Endothelial cell of umbilical vein (primary cell): ENCODE results near the gene LAMTOR5. TPM values are rescaled to one million over a fixed set of nuclear protein-coding genes. Genes with fewer than 3 reads are reported as not detected.

Experiments used
- BruUV-seq: library from RNA; stranded (reverse); fragments of 400-500 nt; replicated peaks from 2 replicates; lab custom pipeline; 2021; lab: Mats Ljungman, UMichigan
- CTCF ChIA-PET: fragments of 300-600, 350-600 bp; sonication (Branson Sonifier 250); formaldehyde crosslinking; loops from one replicate; lab custom pipeline; 2021; ENCODE audit warnings: antibody characterized with exemption, inconsistent platforms; lab: Charles Lee
- POLR2A ChIA-PET: fragments of 300-600, 350-600 bp; sonication (Branson Sonifier 250); formaldehyde crosslinking; loops from one replicate; lab custom pipeline; 2021; ENCODE audit warnings: antibody characterized with exemption, inconsistent platforms; lab: Charles Lee
- DNase-seq: peaks from one replicate; pipeline ENCODE4 v3.0.0-alpha.2; 2011; ENCODE audit warnings: low read depth, low spot score
- FAIRE-seq: peaks from 2 replicates; lab custom pipeline; 2011; peaks lifted over from hg19 to GRCh38; lab: Jason Lieb, UNC
- H2AFZ ChIP-seq: 2 replicates; pipeline ENCODE4 v1.6.0; 2012; ENCODE audit warnings: low read depth, low read length, control low read depth, inconsistent platforms
- H3K27ac ChIP-seq: 2 replicates; pipeline ENCODE4 v1.5.1; 2011; ENCODE audit warnings: low read depth, mild to moderate bottlenecking, control low read depth, low read length, moderate library complexity; ENCODE audit not compliant: insufficient read depth
- H3K27me3 ChIP-seq, 2 experiments: 2 replicates each; pipeline versions ENCODE4 v1.6.0 to v1.6.1; 2011; ENCODE audit warnings: low read length in 2 of 2, mixed read lengths in 1 of 2; ENCODE audit not compliant: control insufficient read depth in 2 of 2, insufficient read depth in 2 of 2
- H3K36me3 ChIP-seq, 2 experiments: 2 replicates in 1 of 2; 3 replicates in 1 of 2; pipeline ENCODE4 v1.5.1; 2011; ENCODE audit warnings: low read length in 2 of 2, mild to moderate bottlenecking in 1 of 2, moderate library complexity in 1 of 2; ENCODE audit not compliant: control insufficient read depth in 2 of 2, insufficient read depth in 2 of 2; ENCODE audit errors: extremely low read depth in 1 of 2
- H3K4me1 ChIP-seq: 3 replicates; pipeline ENCODE4 v1.5.1; 2011; ENCODE audit warnings: mild to moderate bottlenecking, low read length; ENCODE audit not compliant: control insufficient read depth, insufficient read depth; ENCODE audit errors: extremely low read depth
- H3K4me2 ChIP-seq: 2 replicates; pipeline ENCODE4 v1.6.1; 2011; ENCODE audit warnings: low read length, control low read depth, mixed read lengths; ENCODE audit not compliant: insufficient read depth
- H3K4me3 ChIP-seq, 3 experiments: fragments of 200-600 bp in 1 of 3; sonication (generic), shearing (Covaris generic) in 1 of 3; replicated peaks in 1 of 3; 2 replicates each; pipeline ENCODE4 v1.5.1; 2011 to 2016; ENCODE audit warnings: control low read depth in 3 of 3, low read length in 3 of 3, mild to moderate bottlenecking in 2 of 3, inconsistent platforms in 1 of 3, low read depth in 1 of 3, moderate library complexity in 1 of 3; ENCODE audit not compliant: insufficient read depth in 1 of 3
- H3K79me2 ChIP-seq: 2 replicates; pipeline ENCODE4 v1.6.0; 2012; ENCODE audit warnings: low read length, inconsistent platforms; ENCODE audit not compliant: control insufficient read depth, insufficient read depth
- H3K9ac ChIP-seq: replicated peaks from 2 replicates; pipeline ENCODE3; 2011; ENCODE audit warnings: low read length, control low read depth; ENCODE audit not compliant: insufficient read depth; ENCODE audit errors: extremely low read depth
- H3K9me1 ChIP-seq: replicated peaks from 3 replicates; pipeline ENCODE4 v1.6.0; 2011; ENCODE audit warnings: mild to moderate bottlenecking, low read length; ENCODE audit not compliant: control insufficient read depth, insufficient read depth; ENCODE audit errors: extremely low read depth
- H3K9me3 ChIP-seq: replicated peaks from 2 replicates; pipeline ENCODE4 v1.5.1; 2012; ENCODE audit warnings: low read length, inconsistent platforms; ENCODE audit not compliant: control insufficient read depth, insufficient read depth
- H4K20me1 ChIP-seq: replicated peaks from 2 replicates; pipeline ENCODE3; 2011; ENCODE audit warnings: mild to moderate bottlenecking, low read length; ENCODE audit not compliant: control insufficient read depth, insufficient read depth; ENCODE audit errors: extremely low read depth
- EZH2 ChIP-seq: IDR thresholded peaks from 2 replicates; pipeline ENCODE4 v1.6.1; 2012; ENCODE audit warnings: borderline replicate concordance, low read depth, mild to moderate bottlenecking, moderate library complexity, low read length, inconsistent platforms; ENCODE audit not compliant: severe bottlenecking
- FOS ChIP-seq: IDR thresholded peaks from 2 replicates; pipeline ENCODE4 v1.6.1; 2011; ENCODE audit warnings: mild to moderate bottlenecking, low read length, moderate library complexity, borderline replicate concordance; ENCODE audit not compliant: insufficient read depth
- GATA2 ChIP-seq: IDR thresholded peaks from 2 replicates; pipeline ENCODE4 v1.7.0; 2011; ENCODE audit warnings: low read depth, mild to moderate bottlenecking, moderate library complexity, mixed read lengths, low read length; ENCODE audit not compliant: insufficient read length, insufficient read depth
- JUN ChIP-seq: IDR thresholded peaks from 2 replicates; pipeline ENCODE4 v1.6.1; 2011; ENCODE audit warnings: borderline replicate concordance, low read depth; ENCODE audit not compliant: insufficient read length, insufficient read depth
- MYC ChIP-seq: IDR thresholded peaks from one replicate; pipeline ENCODE4 v1.6.1; 2011; ENCODE audit warnings: mild to moderate bottlenecking, low read depth, low read length
- POLR2A ChIP-seq: IDR thresholded peaks from 2 replicates; pipeline ENCODE4 v1.6.1; 2012; ENCODE audit warnings: low read depth, mild to moderate bottlenecking, control low read depth, low read length
- POLR2AphosphoS5 ChIP-seq: IDR thresholded peaks from 2 replicates; pipeline ENCODE4 v1.6.1; 2012; ENCODE audit warnings: low read depth, mild to moderate bottlenecking, control low read depth, low read length, moderate library complexity; ENCODE audit not compliant: insufficient read depth
- dilution Hi-C: fragments of 300-500 bp; cut with MboI; formaldehyde crosslinking; loops from one replicate; pipeline ENCODE4 v1.15.0; 2019; ENCODE audit warnings: low sequenced_read_pairs; ENCODE audit not compliant: extremely low pct_ligation_motif_present
- intact Hi-C: fragments of 100-400 bp; cut with micrococcal nuclease; formaldehyde crosslinking; loops from one replicate; pipeline ENCODE4 v1.10.0; 2022
- polyA plus RNA-seq, 4 experiments: library from polyadenylated mRNA; depleted of rRNA in 3 of 4; stranded (reverse) in 3 of 4; unstranded in 1 of 4; fragments of >200 nt; gene quantifications; 2 replicates each; pipeline versions ENCODE4 v1.2.1 to v1.2.3, GENCODE V29; 2011 to 2012; ENCODE audit warnings: missing spikeins in 1 of 4
- total RNA-seq: library from RNA; stranded (reverse); gene quantifications from 2 replicates; pipeline ENCODE4 v1.2.3, GENCODE V29; 2021
- TF ChIP-seq, protein P1 (sequence below), 2 donors: IDR thresholded peaks; 1 replicate in 1 of 2; 2 replicates in 1 of 2; pipeline ENCODE4 v1.5.1; 2011; ENCODE audit warnings: low read length in 2 of 2, mild to moderate bottlenecking in 2 of 2, moderate library complexity in 2 of 2, control low read depth in 1 of 2, inconsistent platforms in 1 of 2, low read depth in 1 of 2; ENCODE audit not compliant: insufficient read depth in 1 of 2; ENCODE audit errors: extremely low read depth in 1 of 2
- TF ChIP-seq, protein P2 (sequence below): IDR thresholded peaks from 2 replicates; pipeline ENCODE4 v1.6.1; 2011; ENCODE audit not compliant: insufficient read depth, insufficient read length

The LAMTOR5 gene
- total and polyA plus RNA-seq, 2 donors (not counting 3 experiments of a cell fraction or from before 2014, with no cell fraction given), result 150 to 503 TPM

DNA sequence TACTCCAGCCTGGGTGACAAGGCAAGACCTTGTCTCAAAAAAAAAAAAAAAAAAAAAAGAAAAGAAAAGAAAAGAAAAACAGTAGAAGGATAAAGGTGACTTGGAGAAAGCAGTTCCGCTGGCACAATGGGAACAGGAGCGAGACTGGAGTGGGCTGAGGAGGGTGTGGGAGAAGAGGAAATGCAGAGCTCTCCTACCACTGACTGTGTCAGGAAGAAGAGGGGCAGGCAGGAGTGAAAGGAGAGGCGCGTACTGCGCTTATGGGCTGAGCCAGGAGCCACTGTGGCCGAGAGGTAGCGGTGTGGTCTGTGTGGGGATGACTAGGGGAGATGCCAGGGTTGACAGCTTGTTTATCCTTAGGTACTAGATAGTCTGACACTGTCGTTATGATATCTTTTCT is 37.1 kb upstream of the LAMTOR5 start:
- no peak overlapping the region for H3K4me2 ChIP-seq
- H3K4me1 ChIP-seq, result no peaks in the 10 kb centered on the region
- no peaks in the 10 kb centered on the region for H3K36me3 ChIP-seq
- H3K9me3 ChIP-seq, result no peaks in the 10 kb centered on the region
- ChIA-PET CTCF (interaction anchor here (2.5 kb wide), 1 partner anchor 16 kb away, joined by 12 read pairs; no protein-coding TSS in a partner anchor), POLR2A (no interaction called here)
- no peaks in the 10 kb centered on the region for H4K20me1 ChIP-seq
- H3K79me2 ChIP-seq, result no peaks in the 10 kb centered on the region
- no TSS peak for BruUV-seq
- H3K27ac ChIP-seq, result no peak overlapping the region
- TF ChIP-seq, protein P1, sequence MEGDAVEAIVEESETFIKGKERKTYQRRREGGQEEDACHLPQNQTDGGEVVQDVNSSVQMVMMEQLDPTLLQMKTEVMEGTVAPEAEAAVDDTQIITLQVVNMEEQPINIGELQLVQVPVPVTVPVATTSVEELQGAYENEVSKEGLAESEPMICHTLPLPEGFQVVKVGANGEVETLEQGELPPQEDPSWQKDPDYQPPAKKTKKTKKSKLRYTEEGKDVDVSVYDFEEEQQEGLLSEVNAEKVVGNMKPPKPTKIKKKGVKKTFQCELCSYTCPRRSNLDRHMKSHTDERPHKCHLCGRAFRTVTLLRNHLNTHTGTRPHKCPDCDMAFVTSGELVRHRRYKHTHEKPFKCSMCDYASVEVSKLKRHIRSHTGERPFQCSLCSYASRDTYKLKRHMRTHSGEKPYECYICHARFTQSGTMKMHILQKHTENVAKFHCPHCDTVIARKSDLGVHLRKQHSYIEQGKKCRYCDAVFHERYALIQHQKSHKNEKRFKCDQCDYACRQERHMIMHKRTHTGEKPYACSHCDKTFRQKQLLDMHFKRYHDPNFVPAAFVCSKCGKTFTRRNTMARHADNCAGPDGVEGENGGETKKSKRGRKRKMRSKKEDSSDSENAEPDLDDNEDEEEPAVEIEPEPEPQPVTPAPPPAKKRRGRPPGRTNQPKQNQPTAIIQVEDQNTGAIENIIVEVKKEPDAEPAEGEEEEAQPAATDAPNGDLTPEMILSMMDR (IDR thresholded peaks at IDR 0.05; ENCODE audit: extremely low read depth in 1 of 2, insufficient read depth in 1 of 2, low read depth in 1 of 2, low read length in 2 of 2), result no peak
- TF ChIP-seq MYC (no peak), EZH2 (no peak), POLR2AphosphoS5 (no peak), GATA2 (no peak), JUN (no peak), FOS (no peak), POLR2A (no peak)
- TF ChIP-seq, protein P2, sequence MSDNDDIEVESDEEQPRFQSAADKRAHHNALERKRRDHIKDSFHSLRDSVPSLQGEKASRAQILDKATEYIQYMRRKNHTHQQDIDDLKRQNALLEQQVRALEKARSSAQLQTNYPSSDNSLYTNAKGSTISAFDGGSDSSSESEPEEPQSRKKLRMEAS, result no peak
- dilution Hi-C loops, result no loop called here
- H3K9ac ChIP-seq, result no peak overlapping the region
- no peak overlapping the region for H2AFZ ChIP-seq
- H3K9me1 ChIP-seq, result no peaks in the 10 kb centered on the region
- no peak overlapping the region for H3K4me3 ChIP-seq
- H3K27me3 ChIP-seq, result peaks cover 6 to 13% of the 10 kb centered on the region in 2 experiments
- DNase-seq (no peak), FAIRE-seq (no peak)
- intact Hi-C loops, result no loop called here
